ENCODE results near the gene NME5.

NME5 gene

GRCh38 chr5:138096997-138097828, 42.0 kb downstream of the NME5 start:
- Histone ChIP-seq H3K27ac (ENCODE audit: low read depth, low read length) (no peak overlapping the region), H2AFZ (ENCODE audit: low read depth, low read length, severe bottlenecking) (no peak overlapping the region), H4K20me1 (ENCODE audit: low read depth, low read length) (no peaks in the 10 kb centered on the region), H3K4me3 (ENCODE audit: insufficient read depth, low read length, poor library complexity, severe bottlenecking) (no peak overlapping the region), H3K79me2 (ENCODE audit: insufficient read depth, low read length) (no peaks in the 10 kb centered on the region), H3F3A (ENCODE audit: insufficient read depth) (no peaks in the 10 kb centered on the region), H3K4me2 (ENCODE audit: low read depth, low read length, poor library complexity, severe bottlenecking) (no peak overlapping the region), H3K9me2 (replicated peaks; ENCODE audit: insufficient read depth, low read length) (no peaks in the 10 kb centered on the region), H3K36me3 (ENCODE audit: low read length) (no peaks in the 10 kb centered on the region), H3K27me3 (ENCODE audit: low read length) (no peaks in the 10 kb centered on the region), H3K9me3 (ENCODE audit: insufficient read depth, low read length) (no peaks in the 10 kb centered on the region), H3K9ac (ENCODE audit: low read length) (no peak overlapping the region)
- no peak for TF ChIP-seq EZH2phosphoT487 (conservative IDR thresholded peaks at IDR 0.05; ENCODE audit: low read length)
- TF ChIP-seq, protein P1, sequence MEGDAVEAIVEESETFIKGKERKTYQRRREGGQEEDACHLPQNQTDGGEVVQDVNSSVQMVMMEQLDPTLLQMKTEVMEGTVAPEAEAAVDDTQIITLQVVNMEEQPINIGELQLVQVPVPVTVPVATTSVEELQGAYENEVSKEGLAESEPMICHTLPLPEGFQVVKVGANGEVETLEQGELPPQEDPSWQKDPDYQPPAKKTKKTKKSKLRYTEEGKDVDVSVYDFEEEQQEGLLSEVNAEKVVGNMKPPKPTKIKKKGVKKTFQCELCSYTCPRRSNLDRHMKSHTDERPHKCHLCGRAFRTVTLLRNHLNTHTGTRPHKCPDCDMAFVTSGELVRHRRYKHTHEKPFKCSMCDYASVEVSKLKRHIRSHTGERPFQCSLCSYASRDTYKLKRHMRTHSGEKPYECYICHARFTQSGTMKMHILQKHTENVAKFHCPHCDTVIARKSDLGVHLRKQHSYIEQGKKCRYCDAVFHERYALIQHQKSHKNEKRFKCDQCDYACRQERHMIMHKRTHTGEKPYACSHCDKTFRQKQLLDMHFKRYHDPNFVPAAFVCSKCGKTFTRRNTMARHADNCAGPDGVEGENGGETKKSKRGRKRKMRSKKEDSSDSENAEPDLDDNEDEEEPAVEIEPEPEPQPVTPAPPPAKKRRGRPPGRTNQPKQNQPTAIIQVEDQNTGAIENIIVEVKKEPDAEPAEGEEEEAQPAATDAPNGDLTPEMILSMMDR (IDR thresholded peaks at IDR 0.05; ENCODE audit: insufficient read depth, low read length, poor library complexity, severe bottlenecking), result no peak

DNA sequence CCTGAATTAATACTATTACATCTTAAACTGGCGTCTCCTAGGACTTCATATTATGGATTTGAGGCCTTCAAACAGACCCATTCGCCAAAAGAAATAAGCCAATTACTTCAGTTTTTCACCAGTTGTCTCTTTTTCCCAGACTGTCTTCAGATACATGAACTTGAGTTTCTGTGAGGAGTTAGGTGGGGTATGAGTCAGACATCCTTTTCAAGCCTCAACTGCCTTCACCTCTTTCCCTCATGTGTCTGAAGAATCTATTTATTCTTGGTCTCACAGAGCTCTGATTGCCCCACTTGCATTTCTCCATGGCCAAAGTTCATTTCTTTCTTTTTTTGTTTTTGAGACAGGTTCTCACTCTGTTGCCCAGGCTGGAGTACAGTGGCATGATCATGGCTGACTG, 42.9 kb downstream of the NME5 start:
- H3K27me3 ChIP-seq (ENCODE audit: low read length), result no peaks in the 10 kb centered on the region
- no peak overlapping the region for H3K4me3 ChIP-seq (ENCODE audit: insufficient read depth, low read length, poor library complexity, severe bottlenecking)
- no peak overlapping the region for H3K27ac ChIP-seq (ENCODE audit: low read depth, low read length)
- no peaks in the 10 kb centered on the region for H4K20me1 ChIP-seq (ENCODE audit: low read depth, low read length)
- H3K79me2 ChIP-seq (ENCODE audit: insufficient read depth, low read length), result no peaks in the 10 kb centered on the region
- no peak for TF ChIP-seq EZH2phosphoT487 (conservative IDR thresholded peaks at IDR 0.05; ENCODE audit: low read length)
- TF ChIP-seq, protein P1 (IDR thresholded peaks at IDR 0.05; ENCODE audit: insufficient read depth, low read length, poor library complexity, severe bottlenecking), result no peak
- H3K4me2 ChIP-seq (ENCODE audit: low read depth, low read length, poor library complexity, severe bottlenecking), result no peak overlapping the region
- H3F3A ChIP-seq (ENCODE audit: insufficient read depth), result no peaks in the 10 kb centered on the region
- no peaks in the 10 kb centered on the region for H3K36me3 ChIP-seq (ENCODE audit: low read length)
- H2AFZ ChIP-seq (ENCODE audit: low read depth, low read length, severe bottlenecking), result no peak overlapping the region
- no peaks in the 10 kb centered on the region for H3K9me2 ChIP-seq (replicated peaks; ENCODE audit: insufficient read depth, low read length)
- no peak overlapping the region for H3K9ac ChIP-seq (ENCODE audit: low read length)
- no peaks in the 10 kb centered on the region for H3K9me3 ChIP-seq (ENCODE audit: insufficient read depth, low read length)

DNA sequence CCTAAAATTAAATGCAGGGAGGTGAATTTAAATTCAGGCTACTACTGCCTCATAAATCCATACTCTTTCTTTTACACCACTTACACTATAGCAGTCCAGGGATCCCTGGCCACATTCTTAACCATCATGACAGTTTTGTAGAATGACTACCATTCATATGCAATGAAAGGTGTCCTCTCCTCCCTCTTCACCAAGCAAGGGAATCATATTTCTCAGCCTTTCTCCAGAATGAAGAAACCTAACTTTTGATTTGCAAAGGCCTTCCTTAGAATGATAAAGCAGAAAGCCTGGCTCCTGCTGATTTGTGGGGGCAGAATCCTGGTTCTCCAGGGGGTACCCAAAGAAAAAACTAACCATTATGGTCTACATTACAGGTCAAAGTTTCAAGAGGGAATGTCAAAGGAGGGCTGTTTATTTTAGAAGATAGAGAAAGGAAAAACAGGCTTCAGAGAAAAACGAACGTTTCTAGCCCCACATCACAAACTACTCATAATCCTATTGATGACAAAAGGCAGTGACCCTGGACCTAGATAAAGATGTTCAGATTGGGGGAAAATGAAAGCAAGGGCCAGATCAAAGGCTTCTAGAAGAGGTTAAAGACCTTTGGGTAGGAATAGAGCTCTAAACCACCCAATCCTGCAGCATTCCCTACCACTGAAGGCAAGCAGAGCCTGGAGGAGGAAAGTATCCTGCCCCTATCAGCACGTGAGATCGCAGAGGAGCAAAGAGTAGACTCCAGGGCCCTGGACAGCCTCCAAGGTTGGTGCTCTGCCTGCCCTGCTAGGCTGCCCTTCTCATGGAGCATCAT, 43.9 kb downstream of the NME5 start:
- H2AFZ ChIP-seq (ENCODE audit: low read depth, low read length, severe bottlenecking), result no peak overlapping the region
- no peak overlapping the region for H3K4me3 ChIP-seq (ENCODE audit: insufficient read depth, low read length, poor library complexity, severe bottlenecking)
- H3K36me3 ChIP-seq (ENCODE audit: low read length), result no peaks in the 10 kb centered on the region
- H4K20me1 ChIP-seq (ENCODE audit: low read depth, low read length), result no peaks in the 10 kb centered on the region
- H3K9me2 ChIP-seq (replicated peaks; ENCODE audit: insufficient read depth, low read length), result no peaks in the 10 kb centered on the region
- no peaks in the 10 kb centered on the region for H3K9me3 ChIP-seq (ENCODE audit: insufficient read depth, low read length)
- H3K27ac ChIP-seq (ENCODE audit: low read depth, low read length), result no peak overlapping the region
- H3K4me2 ChIP-seq (ENCODE audit: low read depth, low read length, poor library complexity, severe bottlenecking), result no peak overlapping the region
- TF ChIP-seq, protein P1 (IDR thresholded peaks at IDR 0.05; ENCODE audit: insufficient read depth, low read length, poor library complexity, severe bottlenecking), result no peak
- no peak for TF ChIP-seq EZH2phosphoT487 (conservative IDR thresholded peaks at IDR 0.05; ENCODE audit: low read length)
- no peaks in the 10 kb centered on the region for H3F3A ChIP-seq (ENCODE audit: insufficient read depth)
- no peaks in the 10 kb centered on the region for H3K79me2 ChIP-seq (ENCODE audit: insufficient read depth, low read length)
- no peaks in the 10 kb centered on the region for H3K27me3 ChIP-seq (ENCODE audit: low read length)
- H3K9ac ChIP-seq (ENCODE audit: low read length), result no peak overlapping the region

Measured in SU-DHL-6 (cell line).